Heart right ventricle (tissue), 16 donors: ENCODE data around the gene FBXO24. TPM values are rescaled to one million over a fixed set of nuclear protein-coding genes. Genes with fewer than 3 reads are reported as not detected.

Source experiments
- ATAC-seq, 8 donors: fragments of 200-7000 bp; cut with Tn5 transposase; one replicate each; pipeline ENCODE4 v1.9.1; 2020; ENCODE audit warnings: mild to moderate bottlenecking in 8 of 8, moderate library complexity in 8 of 8, moderate number of reproducible peaks in 1 of 8
- DNase-seq, 2 donors: peaks; one replicate each; pipeline ENCODE4 v3.0.0-alpha.2; 2020
- H3K27ac ChIP-seq, 10 donors: fragments of 200-600 bp; sonication (generic) in 2 of 10; one replicate each; pipeline versions ENCODE4 v1.5.0 to v1.8.0; 2020 to 2022; ENCODE audit warnings: mild to moderate bottlenecking in 3 of 10
- H3K27me3 ChIP-seq, 7 donors: fragments of 200-600 bp; one replicate each; pipeline ENCODE4 v1.8.0; 2021 to 2022; ENCODE audit warnings: mild to moderate bottlenecking in 2 of 7
- H3K36me3 ChIP-seq, 9 donors: fragments of 200-600 bp; sonication (generic) in 1 of 9; one replicate each; pipeline versions ENCODE4 v1.5.0 to v1.8.0; 2020 to 2022; ENCODE audit warnings: mild to moderate bottlenecking in 2 of 9
- H3K4me1 ChIP-seq, 9 donors: fragments of 200-600 bp; sonication (generic) in 1 of 9; one replicate each; pipeline versions ENCODE4 v1.5.0 to v1.8.0; 2020 to 2022; ENCODE audit warnings: mild to moderate bottlenecking in 4 of 9
- H3K4me3 ChIP-seq, 10 donors: fragments of 200-600 bp; sonication (generic) in 2 of 10; one replicate each; pipeline versions ENCODE4 v1.5.0 to v1.8.0; 2020 to 2022; ENCODE audit warnings: mild to moderate bottlenecking in 7 of 10, moderate library complexity in 2 of 10
- H3K9me3 ChIP-seq, 11 donors: fragments of 200-600 bp in 10 of 11; sonication (generic) in 2 of 11; one replicate each; pipeline versions ENCODE4 v1.5.0 to v1.8.0; 2013 to 2022; ENCODE audit warnings: mild to moderate bottlenecking in 2 of 11, control low read depth in 1 of 11, moderate library complexity in 1 of 11
- CTCF ChIP-seq, 9 donors: fragments of 200-600 bp; sonication (generic) in 2 of 9; IDR thresholded peaks; one replicate each; pipeline versions ENCODE4 v1.5.0 to v1.8.0; 2021 to 2022; ENCODE audit warnings: antibody characterized with exemption in 9 of 9, mild to moderate bottlenecking in 5 of 9, moderate library complexity in 1 of 9
- WGBS, 2 donors: extraction: QIAGEN DNeasy Blood & Tissue Kit; methylation state at CpG; one replicate each; pipeline ENCODE4 v1.1.7; 2013; ENCODE audit warnings: inconsistent platforms in 1 of 2; 5-methylcytosine and 5-hydroxymethylcytosine counted together
- intact Hi-C, 10 donors: fragments of 100-400 bp; cut with DNase I; formaldehyde crosslinking; loops; one replicate each; pipeline versions ENCODE4 v1.11.1 to v1.14.2; 2022
- polyA plus RNA-seq, 2 donors: library from polyadenylated mRNA; stranded (reverse); fragments of 200-250 nt; gene quantifications; one replicate each; pipeline ENCODE4 v1.2.3, GENCODE V29; 2013
- total RNA-seq, 10 donors: library from RNA; stranded (reverse); fragmentation: NEBNext Ultra II Directional in 3 of 10; extraction: Animal tissue kit (Norgen Biotek cat#: 25700) in 3 of 10; gene quantifications; one replicate each; pipeline versions ENCODE4 v1.2.1 to v1.2.4, GENCODE V29; 2021 to 2023
- donor health status: Arrhythmogenic right ventricular cardiomyopathy.
- donor health status: ischemic (EF 13 %, LVEDD 7.1; RV severe dilation, severe dysfunction).
- donor health status: healthy with polysubstance abuse.
- donor health status: DM: no; HTN: yes; CAD: no.
- donor health status: DM: no; HTN: no; CAD: no.
- donor health status: ischemic (EF 25% LVEDD 6.9; RV normal size, moderate dysfunction).
- donor health status: ischemic (EF 25% LVEDD 5.7; RV mildly dilated, moderate dysfunction).
- donor health status: healthy.
- donor health status: DM: yes; HTN: yes; CAD: no.
- donor health status: Ischemic cardiomyopathy.
- donor health status: ischemic (EF 35%, LVEDD 5.7; RV mildly dilated, moderate dysfunction).
- donor health status: nonischemic (EF 11% LVEDD 7.7; RV severe dilation, severe dysfunction).
- donor health status: DM: yes; HTN: yes; CAD: no.
- donor health status: PGD.
- donor health status: ischemic (EF 29% LVEDD 5.4; RV normal size, mild dysfunction).
- donor health status: nonischemic (EF 23%, LVEDD 6.1; RV moderate dilation, normal function).

The FBXO24 gene
- total and polyA plus RNA-seq, 12 donors: 0.15 to 0.73 (median 0.40) TPM; not detected in 2

DNA sequence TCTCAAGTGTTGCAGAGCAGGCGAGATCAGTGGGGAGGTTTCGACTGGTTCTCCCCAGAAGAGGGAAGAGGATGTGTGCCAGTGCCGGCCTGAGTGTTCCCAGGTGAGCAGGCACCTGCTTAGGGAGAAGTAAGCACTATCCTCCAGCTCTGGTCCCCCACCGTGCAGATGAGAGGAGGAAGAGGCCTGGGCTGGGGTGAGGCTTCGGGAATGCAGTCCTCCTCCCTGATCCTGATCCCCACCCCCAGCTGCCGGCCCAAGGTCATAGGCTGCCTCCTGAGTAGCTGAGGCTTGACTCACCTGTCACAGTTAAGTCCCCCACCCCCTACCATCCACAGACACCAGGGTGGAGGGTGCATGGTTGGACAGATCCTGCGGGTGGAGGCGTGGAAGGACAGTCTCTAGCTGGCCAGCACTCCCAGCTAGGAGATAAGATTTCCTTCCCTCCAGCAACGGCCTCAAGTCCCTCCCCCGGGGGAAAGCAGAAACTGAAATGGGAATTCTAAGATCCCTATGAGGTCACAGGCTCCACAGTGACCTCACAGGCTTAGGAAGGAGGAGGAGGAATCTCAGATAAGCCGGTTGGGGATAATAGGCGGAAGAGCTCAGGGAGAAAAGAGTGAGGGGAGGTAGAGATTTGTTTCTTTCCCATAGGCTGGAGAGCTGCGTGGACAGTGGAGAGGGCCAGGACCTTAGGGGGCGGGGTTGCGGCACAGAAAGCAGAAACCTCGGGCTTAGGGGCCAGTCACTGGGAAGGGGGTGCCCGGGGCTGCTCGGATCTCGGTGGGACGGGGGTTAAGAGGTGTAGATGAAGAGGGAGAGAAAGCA, 1.2 kb upstream of the FBXO24 start:
- DNase-seq (peak in 1 of 2 donors; percentile 69), ATAC-seq (peak in 3 of 8 donors; percentile 0 to 8 (median 1))
- WGBS, 2 donors: 9 to 10% methylated on average over 20 of the region's 20 CpGs
- Histone ChIP-seq H3K4me1 (peaks cover 5 to 56% (median 43%) of the 10 kb centered on the region in 9 donors), H3K4me3 (peak overlapping the region; percentile 80 to 100 (median 96)), H3K27me3 (peaks cover 0 to 6% (median 0%) of the 10 kb centered on the region in 7 donors), H3K36me3 (peaks cover 0 to 33% (median 24%) of the 10 kb centered on the region in 9 donors), H3K9me3 (no peaks in the 10 kb centered on the region), H3K27ac (peak overlapping the region in 9 of 10 donors; percentile 91 to 98 (median 95))
- intact Hi-C loops: loop anchor here in 2 of 10 donors (5.0 kb wide), 1 partner anchor 102 kb away; no protein-coding TSS in a partner anchor
- no peak for TF ChIP-seq CTCF (IDR thresholded peaks at IDR 0.05)

DNA sequence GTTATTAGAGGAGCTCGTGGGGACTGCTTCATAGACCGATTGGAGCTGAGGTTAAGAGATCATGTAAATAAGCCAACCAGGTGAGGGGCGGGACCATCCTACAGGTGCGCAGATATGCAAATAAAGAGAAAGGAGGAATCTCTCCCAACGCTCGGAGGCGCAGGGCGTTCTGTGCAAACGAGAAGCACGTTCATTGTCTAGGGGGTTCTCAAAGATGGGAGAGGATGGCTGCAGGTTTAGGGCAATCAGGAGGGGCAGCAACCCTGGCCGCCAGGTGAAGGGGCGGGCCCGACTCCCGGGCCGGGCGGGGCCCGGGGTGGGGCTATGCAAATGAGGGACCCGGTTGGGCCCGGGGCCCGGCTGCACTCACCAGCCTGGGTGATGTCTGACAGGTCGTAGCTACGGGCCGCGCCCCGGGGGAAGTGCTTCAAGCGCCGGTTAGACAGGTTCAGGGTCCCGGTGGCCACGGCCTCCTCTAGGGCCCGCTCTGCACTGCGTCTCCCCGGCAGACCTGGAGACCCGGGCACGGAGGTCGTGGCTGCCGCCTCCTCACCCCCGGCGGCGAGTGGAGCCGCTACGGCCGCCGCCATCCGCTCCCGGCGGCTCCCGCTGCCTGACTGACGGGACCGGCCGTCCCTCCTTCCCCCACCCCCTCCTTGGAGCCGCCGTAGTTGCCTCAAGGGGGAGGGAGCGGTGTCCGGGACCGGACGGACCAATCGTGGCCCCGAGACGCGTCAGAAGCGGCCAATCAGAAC, 440 bp upstream of the FBXO24 start, which contains the start of gene LRCH4:
Gene LRCH4 (minus strand): TSS at position 619 of the 755 bp plus-strand sequence. CDS start 29 bp downstream, at position 590.
- 0 to 1% methylated on average over 59 to 61 of the region's 61 CpGs for WGBS, 2 donors
- Histone ChIP-seq H3K4me1 (peaks cover 8 to 64% (median 48%) of the 10 kb centered on the region in 9 donors), H3K9me3 (no peaks in the 10 kb centered on the region), H3K4me3 (peak within 1 kb of the TSS; percentile 80 to 100 (median 96)), H3K27me3 (peaks cover 0 to 14% (median 0%) of the 10 kb centered on the region in 7 donors), H3K36me3 (peaks cover 0 to 25% (median 19%) of the 10 kb centered on the region in 9 donors), H3K27ac (peak within 1 kb of the TSS; percentile 90 to 98 (median 94))
- TF ChIP-seq CTCF (IDR thresholded peaks at IDR 0.05): no peak
- DNase-seq (peak in 1 of 2 donors; percentile 65), ATAC-seq (peak in 4 of 8 donors; percentile 5 to 60 (median 18))
- intact Hi-C loops: loop anchor here in 3 of 10 donors (1.0 to 2.0 kb wide), 5 partner anchors 17 to 88 kb away; partner anchors contain the start of genes AGFG2 (in 1 of the 3), GNB2 (in 1 of the 3), MOSPD3 (in 1 of the 3) and PCOLCE (in 1 of the 3)

GRCh38 chr7:100588438-100588837, 2.3 kb downstream of the FBXO24 start:
- TF ChIP-seq CTCF (IDR thresholded peaks at IDR 0.05): peak in 7 of 9 donors; percentile 25 to 48 (median 28)
- no peaks in the 10 kb centered on the region for H3K36me3 ChIP-seq
- no peak overlapping the region for H3K27ac ChIP-seq
- ATAC-seq (no peak), DNase-seq (no peak)
- WGBS, 2 donors: 79 to 87% methylated on average over 1 of the region's 1 CpG
- H3K4me1 ChIP-seq: peaks cover 5 to 51% (median 39%) of the 10 kb centered on the region in 9 donors
- peaks cover 0 to 14% (median 0%) of the 10 kb centered on the region in 7 donors for H3K27me3 ChIP-seq
- no peaks in the 10 kb centered on the region for H3K9me3 ChIP-seq
- intact Hi-C loops: no loop called here
- no peak overlapping the region for H3K4me3 ChIP-seq
